Mucosa of rectum (tissue), 2 donors: ENCODE data around the gene TPT1.
"Not testable (repeated sequence)": the region's sequence is repeated elsewhere in the genome, so short reads cannot be mapped to it uniquely, and the experiment has no call there.

Experiments
- H3K27ac ChIP-seq, 2 donors: one replicate each; pipeline ENCODE4 v1.7.0; 2013; ENCODE audit warnings: inconsistent platforms in 2 of 2, low read depth in 2 of 2, low read length in 2 of 2
- H3K27me3 ChIP-seq, 2 donors: one replicate each; pipeline ENCODE4 v1.7.0; 2013; ENCODE audit warnings: low read length in 2 of 2; ENCODE audit not compliant: control insufficient read depth in 2 of 2, insufficient read depth in 2 of 2
- H3K36me3 ChIP-seq, 2 donors: one replicate each; pipeline ENCODE4 v1.7.0; 2013; ENCODE audit warnings: low read length in 2 of 2; ENCODE audit not compliant: control insufficient read depth in 2 of 2, insufficient read depth in 2 of 2
- H3K4me1 ChIP-seq, 2 donors: one replicate each; pipeline ENCODE4 v1.7.0; 2013; ENCODE audit warnings: low read length in 2 of 2, mild to moderate bottlenecking in 1 of 2; ENCODE audit not compliant: control insufficient read depth in 2 of 2, insufficient read depth in 2 of 2
- H3K4me3 ChIP-seq, 2 donors: one replicate each; pipeline ENCODE4 v1.7.0; 2013; ENCODE audit warnings: low read length in 2 of 2
- H3K9ac ChIP-seq, 2 donors: one replicate each; pipeline ENCODE4 v1.7.0; 2013; ENCODE audit warnings: low read length in 2 of 2, low read depth in 1 of 2, mild to moderate bottlenecking in 1 of 2
- H3K9me3 ChIP-seq, 2 donors: one replicate each; pipeline ENCODE4 v1.7.0; 2013; ENCODE audit warnings: low read length in 2 of 2; ENCODE audit not compliant: control insufficient read depth in 2 of 2
- donor health status: healthy.
- donor health status: Normal muscosa, but diverticular disease.

Gene TPT1

DNA sequence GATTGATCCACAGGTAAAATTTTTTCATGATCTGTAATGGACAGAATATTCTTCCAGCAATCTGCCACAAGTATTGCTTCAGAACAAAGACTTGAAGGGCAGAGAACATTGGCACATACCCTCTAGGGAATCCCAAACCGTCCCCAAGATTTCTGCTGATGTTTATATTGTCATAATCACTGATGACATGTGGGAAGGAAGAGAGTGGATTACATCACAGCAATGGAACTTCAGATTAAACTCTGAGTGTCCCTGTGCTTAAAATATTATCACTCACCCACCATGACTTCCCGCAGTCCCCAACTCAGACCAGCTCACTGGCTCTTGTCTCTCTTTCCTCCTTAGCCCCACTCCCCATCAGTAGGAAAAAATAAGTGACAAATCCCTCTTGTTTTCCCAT lies 8.5 kb upstream of the TPT1 start:
- Histone ChIP-seq H3K9me3 (no peaks in the 10 kb centered on the region), H3K4me3 (no peak overlapping the region), H3K27ac (no peak overlapping the region), H3K9ac (no peak overlapping the region), H3K4me1 (no peaks in the 10 kb centered on the region), H3K27me3 (no peaks in the 10 kb centered on the region), H3K36me3 (peaks cover 15 to 34% of the 10 kb centered on the region in 2 donors)

DNA sequence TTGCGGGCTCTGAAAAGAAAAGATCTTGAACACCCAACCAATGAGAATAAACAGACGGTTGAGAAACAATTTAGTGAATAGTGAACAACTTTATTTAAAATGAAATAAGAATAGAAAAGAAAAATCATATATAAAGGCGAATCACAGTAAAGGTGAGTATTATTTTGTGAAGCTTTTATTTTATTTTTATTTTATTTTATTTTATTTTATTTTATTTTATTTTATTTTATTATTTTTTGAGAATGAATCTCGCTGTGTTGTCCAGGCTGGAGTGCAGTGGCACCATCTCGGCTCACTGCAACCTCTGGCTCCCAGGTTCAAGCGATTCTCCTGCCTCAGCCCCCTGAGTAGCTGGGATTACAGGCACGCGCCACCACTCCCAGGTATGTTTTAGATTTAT lies 3.1 kb upstream of the TPT1 start:
- H3K9me3 ChIP-seq, H3K4me3 ChIP-seq, H3K27ac ChIP-seq, H3K27me3 ChIP-seq, H3K9ac ChIP-seq: not testable (repeated sequence)
- Histone ChIP-seq H3K36me3 (peaks cover 7 to 18% of the 10 kb centered on the region in 2 donors), H3K4me1 (peaks cover 9 to 19% of the 10 kb centered on the region in 2 donors)

DNA sequence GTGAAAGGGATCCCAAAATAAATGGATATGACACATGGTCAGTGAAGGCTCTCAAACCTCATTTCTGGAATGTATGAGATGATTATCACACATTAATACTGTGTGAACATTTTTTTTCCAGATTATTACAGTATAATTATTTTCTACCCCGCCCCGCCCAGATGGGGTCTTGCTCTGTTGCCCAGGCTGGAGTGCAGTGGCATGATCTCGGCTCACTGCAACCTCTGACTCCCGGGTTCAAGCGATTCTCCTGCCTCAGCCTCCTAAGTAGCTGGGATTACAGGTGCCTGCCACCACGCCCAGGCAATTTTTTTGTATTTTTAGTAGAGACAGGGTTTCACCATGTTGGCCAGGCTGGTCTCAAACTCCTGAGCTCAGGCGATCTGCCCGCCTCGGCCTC lies 2.1 kb upstream of the TPT1 start:
- not testable (repeated sequence) for H3K27me3 ChIP-seq, H3K27ac ChIP-seq, H3K9ac ChIP-seq, H3K9me3 ChIP-seq
- H3K36me3 ChIP-seq, result peaks cover 15 to 26% of the 10 kb centered on the region in 2 donors
- H3K4me3 ChIP-seq, result peak overlapping the region in 1 of 2 donors; percentile 7
- H3K4me1 ChIP-seq, result peaks cover 19 to 26% of the 10 kb centered on the region in 2 donors

DNA sequence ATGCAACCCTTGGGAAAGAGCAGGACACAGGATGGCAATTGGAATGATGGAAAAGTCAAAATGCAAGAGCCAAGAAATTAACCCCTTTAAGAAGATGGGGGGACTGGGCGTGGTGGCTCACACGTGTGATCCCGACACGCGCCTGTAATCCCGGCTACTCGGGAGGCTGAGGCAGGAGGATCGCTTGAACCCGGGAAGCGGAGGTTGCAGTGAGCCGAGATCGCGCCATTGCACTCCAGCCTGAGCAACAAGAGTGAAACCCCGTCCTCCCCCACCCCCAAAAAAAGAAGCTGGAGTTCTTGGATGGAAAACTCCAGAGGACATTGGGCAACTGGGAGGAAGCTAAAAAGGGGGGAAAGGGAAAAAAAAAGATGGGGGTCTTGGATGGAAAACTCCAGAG lies 1.7 kb upstream of the TPT1 start:
- not testable (repeated sequence) for H3K27me3 ChIP-seq, H3K9me3 ChIP-seq
- Histone ChIP-seq H3K4me1 (peaks cover 22 to 28% of the 10 kb centered on the region in 2 donors), H3K4me3 (peak overlapping the region; percentile 88 to 89), H3K9ac (peak overlapping the region; percentile 94 to 95), H3K27ac (peak overlapping the region; percentile 94 to 100), H3K36me3 (peaks cover 19 to 30% of the 10 kb centered on the region in 2 donors)

GRCh38 chr13:45341799-45342500 lies 967 bp upstream of the TPT1 start:
- no peaks in the 10 kb centered on the region for H3K9me3 ChIP-seq
- H3K4me1 ChIP-seq, result peaks cover 22 to 28% of the 10 kb centered on the region in 2 donors
- H3K27ac ChIP-seq, result peak overlapping the region; percentile 94 to 100
- H3K9ac ChIP-seq, result peak overlapping the region; percentile 94 to 95
- H3K36me3 ChIP-seq, result peaks cover 26 to 37% of the 10 kb centered on the region in 2 donors
- H3K27me3 ChIP-seq, result no peaks in the 10 kb centered on the region
- peak overlapping the region; percentile 88 to 89 for H3K4me3 ChIP-seq

GRCh38 chr13:45340422-45341033 lies 455 bp downstream of the TPT1 start:
- Histone ChIP-seq H3K9me3 (no peaks in the 10 kb centered on the region), H3K4me1 (peaks cover 28 to 34% of the 10 kb centered on the region in 2 donors), H3K27me3 (no peaks in the 10 kb centered on the region), H3K36me3 (peaks cover 41 to 51% of the 10 kb centered on the region in 2 donors), H3K9ac (peak overlapping the region; percentile 96 to 98), H3K4me3 (peak overlapping the region; percentile 83 to 89), H3K27ac (peak overlapping the region; percentile 100)

GRCh38 chr13:45339867-45340266 lies 1.1 kb downstream of the TPT1 start:
- Histone ChIP-seq H3K36me3 (peaks cover 44 to 56% of the 10 kb centered on the region in 2 donors), H3K9me3 (no peaks in the 10 kb centered on the region), H3K27me3 (no peaks in the 10 kb centered on the region), H3K27ac (peak overlapping the region; percentile 100), H3K4me3 (peak overlapping the region; percentile 83 to 89), H3K4me1 (peaks cover 28 to 38% of the 10 kb centered on the region in 2 donors), H3K9ac (peak overlapping the region; percentile 96 to 98)

- Histone ChIP-seq H3K9ac (peak overlapping the region; percentile 96 to 98), H3K4me1 (peaks cover 28 to 38% of the 10 kb centered on the region in 2 donors), H3K27me3 (no peaks in the 10 kb centered on the region), H3K27ac (peak overlapping the region; percentile 100), H3K9me3 (no peaks in the 10 kb centered on the region), H3K36me3 (peaks cover 45 to 53% of the 10 kb centered on the region in 2 donors), H3K4me3 (peak overlapping the region; percentile 83 to 89)
Measured at GRCh38 chr13:45339399-45339798, 1.6 kb downstream of the TPT1 start.

- Histone ChIP-seq H3K27ac (no peak overlapping the region), H3K4me1 (peaks cover 28 to 37% of the 10 kb centered on the region in 2 donors)
Measured at GRCh38 chr13:45337803-45338202, 3.2 kb downstream of the TPT1 start.

DNA sequence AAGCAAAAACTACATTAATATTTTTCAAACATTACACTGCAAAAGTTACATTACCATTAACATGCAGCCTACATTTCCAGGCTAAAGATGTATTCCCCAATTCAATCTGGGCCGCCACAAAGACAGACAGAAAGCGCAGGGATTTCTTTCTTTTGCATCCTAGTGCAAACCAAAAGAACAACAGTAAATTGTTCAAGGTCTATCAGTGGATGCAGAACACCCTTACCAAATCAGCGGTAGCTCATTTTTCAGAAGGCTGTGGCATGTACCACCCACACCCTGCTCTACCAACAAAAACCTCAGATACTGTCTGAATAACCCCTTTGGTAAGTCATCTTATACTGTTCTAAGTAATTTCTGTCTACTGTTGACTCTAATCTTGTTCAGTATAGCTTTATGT lies 3.6 kb downstream of the TPT1 start:
- Histone ChIP-seq H3K27me3 (no peaks in the 10 kb centered on the region), H3K4me3 (no peak overlapping the region), H3K27ac (no peak overlapping the region), H3K36me3 (peaks cover 45 to 51% of the 10 kb centered on the region in 2 donors), H3K9me3 (no peaks in the 10 kb centered on the region), H3K4me1 (peaks cover 25 to 32% of the 10 kb centered on the region in 2 donors), H3K9ac (no peak overlapping the region)

More at GRCh38 chr13:45337803-45338202, 3.2 kb downstream of the TPT1 start:
- Histone ChIP-seq H3K4me3 (no peak overlapping the region), H3K9me3 (no peaks in the 10 kb centered on the region), H3K27me3 (no peaks in the 10 kb centered on the region), H3K9ac (no peak overlapping the region), H3K36me3 (peaks cover 45 to 51% of the 10 kb centered on the region in 2 donors)
